ENCODE measurements around the gene ASTN2. TPM values are rescaled to one million over a fixed set of nuclear protein-coding genes. Genes with fewer than 3 reads are reported as not detected.

The ASTN2 gene
- total RNA-seq, 1 donor from 2014 or later = 13.6 TPM

GRCh38 chr9:116953271-116953670 is 461.6 kb downstream of the ASTN2 start:
- H3K27ac ChIP-seq (ENCODE audit: low read depth, low read length) = no peak overlapping the region
- H3K36me3 ChIP-seq (ENCODE audit: insufficient read depth, low read length) = no peaks in the 10 kb centered on the region
- no peaks in the 10 kb centered on the region for H3K27me3 ChIP-seq (ENCODE audit: insufficient read depth, low read length)
- H2AFZ ChIP-seq (ENCODE audit: low read depth, low read length) = no peak overlapping the region
- H3K4me1 ChIP-seq (ENCODE audit: insufficient read depth, low read length) = peaks cover 16% of the 10 kb centered on the region
- Mint-ChIP-seq H3K36me3 (ENCODE audit: low read depth, unreplicated experiment) (no peaks in the 10 kb centered on the region), H3K4me3 (ENCODE audit: unreplicated experiment) (no peak overlapping the region), H3K4me1 (ENCODE audit: low read depth, unreplicated experiment) (peaks cover 23% of the 10 kb centered on the region), H3K9me3 (ENCODE audit: unreplicated experiment) (no peaks in the 10 kb centered on the region), H3K27me3 (ENCODE audit: low read depth, unreplicated experiment) (no peaks in the 10 kb centered on the region), H3K27ac (ENCODE audit: unreplicated experiment) (peak overlapping the region; percentile 86)
- FAIRE-seq (no peak), DNase-seq (ENCODE audit: low read depth) (no peak)
- no peaks in the 10 kb centered on the region for H3K9me3 ChIP-seq (ENCODE audit: insufficient read depth, low read depth, low read length)
- H3K9ac ChIP-seq (ENCODE audit: low read length) = no peak overlapping the region
- TF ChIP-seq EZH2 (IDR thresholded peaks at IDR 0.05; ENCODE audit: insufficient read depth, low read length) = no peak
- no peak for TF ChIP-seq CTCF (IDR thresholded peaks at IDR 0.05; ENCODE audit: insufficient read depth, low read depth, low read length)
- H3K4me2 ChIP-seq (ENCODE audit: low read length) = no peak overlapping the region
- H4K20me1 ChIP-seq (ENCODE audit: insufficient read depth, low read length) = no peaks in the 10 kb centered on the region
- no peaks in the 10 kb centered on the region for H3K79me2 ChIP-seq (ENCODE audit: insufficient read depth, low read length)
- H3K4me3 ChIP-seq (ENCODE audit: insufficient read depth, low read depth, low read length) = no peak overlapping the region

GRCh38 chr9:116952436-116952810 is 462.4 kb downstream of the ASTN2 start:
- Mint-ChIP-seq H3K4me3 (ENCODE audit: unreplicated experiment) (peak overlapping the region; percentile 54), H3K27ac (ENCODE audit: unreplicated experiment) (peak overlapping the region; percentile 86), H3K27me3 (ENCODE audit: low read depth, unreplicated experiment) (no peaks in the 10 kb centered on the region), H3K36me3 (ENCODE audit: low read depth, unreplicated experiment) (no peaks in the 10 kb centered on the region), H3K9me3 (ENCODE audit: unreplicated experiment) (no peaks in the 10 kb centered on the region), H3K4me1 (ENCODE audit: low read depth, unreplicated experiment) (peaks cover 23% of the 10 kb centered on the region)
- peak overlapping the region; percentile 82 for H3K27ac ChIP-seq (ENCODE audit: low read depth, low read length)
- H3K79me2 ChIP-seq (ENCODE audit: insufficient read depth, low read length) = no peaks in the 10 kb centered on the region
- FAIRE-seq = no peak
- H4K20me1 ChIP-seq (ENCODE audit: insufficient read depth, low read length) = no peaks in the 10 kb centered on the region
- H2AFZ ChIP-seq (ENCODE audit: low read depth, low read length) = peak overlapping the region; percentile 7
- peaks cover 16% of the 10 kb centered on the region for H3K4me1 ChIP-seq (ENCODE audit: insufficient read depth, low read length)
- no peaks in the 10 kb centered on the region for H3K9me3 ChIP-seq (ENCODE audit: insufficient read depth, low read depth, low read length)
- peak overlapping the region; percentile 30 for H3K9ac ChIP-seq (ENCODE audit: low read length)
- no peak for DNase-seq (ENCODE audit: low read depth)
- peak overlapping the region; percentile 45 for H3K4me2 ChIP-seq (ENCODE audit: low read length)
- H3K4me3 ChIP-seq (ENCODE audit: insufficient read depth, low read depth, low read length) = no peak overlapping the region
- TF ChIP-seq EZH2 (IDR thresholded peaks at IDR 0.05; ENCODE audit: insufficient read depth, low read length) = no peak
- no peaks in the 10 kb centered on the region for H3K36me3 ChIP-seq (ENCODE audit: insufficient read depth, low read length)
- no peaks in the 10 kb centered on the region for H3K27me3 ChIP-seq (ENCODE audit: insufficient read depth, low read length)

GRCh38 chr9:116951588-116952435 is 463.0 kb downstream of the ASTN2 start:
- Histone ChIP-seq H3K9me3 (ENCODE audit: insufficient read depth, low read depth, low read length) (no peaks in the 10 kb centered on the region), H3K4me3 (ENCODE audit: insufficient read depth, low read depth, low read length) (no peak overlapping the region), H3K27me3 (ENCODE audit: insufficient read depth, low read length) (no peaks in the 10 kb centered on the region), H3K4me2 (ENCODE audit: low read length) (peak overlapping the region; percentile 58), H3K36me3 (ENCODE audit: insufficient read depth, low read length) (no peaks in the 10 kb centered on the region), H2AFZ (ENCODE audit: low read depth, low read length) (peak overlapping the region; percentile 7), H3K27ac (ENCODE audit: low read depth, low read length) (peak overlapping the region; percentile 82), H3K9ac (ENCODE audit: low read length) (peak overlapping the region; percentile 41), H3K79me2 (ENCODE audit: insufficient read depth, low read length) (no peaks in the 10 kb centered on the region), H3K4me1 (ENCODE audit: insufficient read depth, low read length) (peaks cover 16% of the 10 kb centered on the region), H4K20me1 (ENCODE audit: insufficient read depth, low read length) (no peaks in the 10 kb centered on the region)
- Mint-ChIP-seq H3K27me3 (ENCODE audit: low read depth, unreplicated experiment) (no peaks in the 10 kb centered on the region), H3K4me1 (ENCODE audit: low read depth, unreplicated experiment) (peaks cover 23% of the 10 kb centered on the region), H3K9me3 (ENCODE audit: unreplicated experiment) (no peaks in the 10 kb centered on the region), H3K36me3 (ENCODE audit: low read depth, unreplicated experiment) (no peaks in the 10 kb centered on the region), H3K4me3 (ENCODE audit: unreplicated experiment) (peak overlapping the region; percentile 54), H3K27ac (ENCODE audit: unreplicated experiment) (peak overlapping the region; percentile 86)
- peak; percentile 96 for DNase-seq (ENCODE audit: low read depth)
- TF ChIP-seq CTCF (IDR thresholded peaks at IDR 0.05; ENCODE audit: insufficient read depth, low read depth, low read length) (no peak), EZH2 (IDR thresholded peaks at IDR 0.05; ENCODE audit: insufficient read depth, low read length) (no peak)
- FAIRE-seq = peak; percentile 97
